Right atrium auricular region (tissue), 2 donors: ENCODE results near the gene ELF4. TPM values are rescaled to one million over a fixed set of nuclear protein-coding genes. Genes with fewer than 3 reads are reported as not detected.

Experiments used
- DNase-seq: peaks from one replicate; pipeline ENCODE4 v3.0.0-alpha.2; 2019; ENCODE audit warnings: low spot score
- H3K27ac ChIP-seq, 2 donors: fragments of 200-600 bp; sonication (generic); 1 replicate in 1 of 2; 2 replicates in 1 of 2; pipeline ENCODE4 v1.5.1; 2016 to 2019
- H3K27me3 ChIP-seq, 2 donors: fragments of 200-600 bp; sonication (generic); one replicate each; pipeline versions ENCODE4 v1.5.1 to v1.6.0; 2017 to 2019
- H3K36me3 ChIP-seq: fragments of 200-600 bp; sonication (generic); one replicate; pipeline ENCODE4 v1.5.1; 2016
- H3K4me1 ChIP-seq, 2 donors: fragments of 200-600 bp; sonication (generic); one replicate each; pipeline versions ENCODE4 v1.5.1 to v1.6.0; 2017 to 2019
- H3K4me3 ChIP-seq, 2 donors: fragments of 200-600 bp; sonication (generic); 1 replicate in 1 of 2; 2 replicates in 1 of 2; pipeline ENCODE4 v1.5.1; 2017 to 2019; ENCODE audit warnings: mild to moderate bottlenecking in 1 of 2, moderate library complexity in 1 of 2
- H3K9me3 ChIP-seq, 2 donors: fragments of 200-600 bp; sonication (generic); one replicate each; pipeline ENCODE4 v1.5.1; 2019
- CTCF ChIP-seq, 2 donors: fragments of 200-600 bp; sonication (generic); IDR thresholded peaks; one replicate each; pipeline ENCODE4 v1.5.1; 2019; ENCODE audit warnings: antibody characterized with exemption in 2 of 2
- total RNA-seq, 2 donors: library from RNA; depleted of rRNA; stranded (reverse); fragments of >200 nt; gene quantifications; one replicate each; pipeline ENCODE4 v1.1.0, GENCODE V29; 2016

ELF4 gene
- total RNA-seq, 2 donors from 2014 or later = 4.1 to 8.6 TPM

- no peak for DNase-seq
- H3K27me3 ChIP-seq = no peaks in the 10 kb centered on the region
Observed at GRCh38 chrX:130028196-130028595, 82.1 kb downstream of the ELF4 start.

GRCh38 chrX:130027569-130027968 lies 82.7 kb downstream of the ELF4 start:
- no peak overlapping the region for H3K4me3 ChIP-seq
- peaks cover 39% of the 10 kb centered on the region for H3K36me3 ChIP-seq
- TF ChIP-seq CTCF (IDR thresholded peaks at IDR 0.05) = no peak
- no peak for DNase-seq
- no peaks in the 10 kb centered on the region for H3K9me3 ChIP-seq
- no peaks in the 10 kb centered on the region for H3K4me1 ChIP-seq
- no peaks in the 10 kb centered on the region for H3K27me3 ChIP-seq
- H3K27ac ChIP-seq = no peak overlapping the region

More at GRCh38 chrX:130028196-130028595, 82.1 kb downstream of the ELF4 start:
- no peaks in the 10 kb centered on the region for H3K9me3 ChIP-seq
- H3K4me3 ChIP-seq = no peak overlapping the region
- peaks cover 34% of the 10 kb centered on the region for H3K36me3 ChIP-seq
- peak; percentile 60 to 76 for TF ChIP-seq CTCF (IDR thresholded peaks at IDR 0.05)
- no peaks in the 10 kb centered on the region for H3K4me1 ChIP-seq
- H3K27ac ChIP-seq = no peak overlapping the region

GRCh38 chrX:130025256-130025655 lies 85.0 kb downstream of the ELF4 start:
- Histone ChIP-seq H3K36me3 (peaks cover 50% of the 10 kb centered on the region), H3K4me3 (no peak overlapping the region), H3K4me1 (no peaks in the 10 kb centered on the region), H3K27ac (no peak overlapping the region), H3K9me3 (no peaks in the 10 kb centered on the region), H3K27me3 (no peaks in the 10 kb centered on the region)
- DNase-seq = no peak
- no peak for TF ChIP-seq CTCF (IDR thresholded peaks at IDR 0.05)

- peak; percentile 77 for DNase-seq
- H3K36me3 ChIP-seq = peaks cover 39% of the 10 kb centered on the region
- no peaks in the 10 kb centered on the region for H3K4me1 ChIP-seq
- H3K9me3 ChIP-seq = no peaks in the 10 kb centered on the region
- no peak for TF ChIP-seq CTCF (IDR thresholded peaks at IDR 0.05)
- H3K27me3 ChIP-seq = no peaks in the 10 kb centered on the region
- H3K27ac ChIP-seq = no peak overlapping the region
- no peak overlapping the region for H3K4me3 ChIP-seq
Observed at GRCh38 chrX:130024127-130024526, 86.2 kb downstream of the ELF4 start.

- Histone ChIP-seq H3K27ac (no peak overlapping the region), H3K4me3 (no peak overlapping the region), H3K4me1 (no peaks in the 10 kb centered on the region), H3K9me3 (no peaks in the 10 kb centered on the region), H3K27me3 (no peaks in the 10 kb centered on the region), H3K36me3 (peaks cover 37% of the 10 kb centered on the region)
- no peak for DNase-seq
- no peak for TF ChIP-seq CTCF (IDR thresholded peaks at IDR 0.05)
Observed at GRCh38 chrX:130020661-130021324, 89.5 kb downstream of the ELF4 start.

GRCh38 chrX:130018143-130018542 lies 92.2 kb downstream of the ELF4 start:
- no peak for TF ChIP-seq CTCF (IDR thresholded peaks at IDR 0.05)
- H3K36me3 ChIP-seq = peaks cover 37% of the 10 kb centered on the region
- H3K9me3 ChIP-seq = no peaks in the 10 kb centered on the region
- no peaks in the 10 kb centered on the region for H3K27me3 ChIP-seq
- no peak for DNase-seq
- no peak overlapping the region for H3K4me3 ChIP-seq
- H3K4me1 ChIP-seq = no peaks in the 10 kb centered on the region
- H3K27ac ChIP-seq = no peak overlapping the region
